Cortex of kidney (tissue), 1 donor: Measurements from ENCODE around the gene DTNBP1.
"Not testable (repeated sequence)": the region's sequence is repeated elsewhere in the genome, so short reads cannot be mapped to it uniquely, and the experiment has no call there.

Experiments
- DNase-seq: peaks from one replicate; lab custom pipeline; 2025; lab: John Stamatoyannopoulos, UW

The DTNBP1 gene

DNA sequence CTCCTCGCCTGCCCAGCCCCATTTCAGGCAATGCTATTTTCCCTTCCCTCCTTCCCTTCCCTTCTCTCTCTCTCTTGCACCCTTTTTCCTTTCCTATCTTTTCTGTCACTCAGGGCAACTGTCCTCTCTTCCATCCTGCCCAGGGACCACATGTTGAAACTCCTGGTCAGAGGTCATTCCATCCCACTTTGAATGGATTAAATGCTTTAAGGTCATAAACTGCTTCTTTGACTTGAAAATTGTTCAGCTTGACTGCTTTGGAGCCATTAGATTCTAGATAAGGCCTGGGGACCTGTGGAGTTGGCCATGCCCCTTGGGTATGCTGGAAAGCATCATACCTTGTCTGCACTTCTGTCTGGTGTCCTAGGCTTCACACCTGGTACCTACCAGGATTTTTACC lies 106.1 kb downstream of the DTNBP1 start:
- no peak for DNase-seq

DNA sequence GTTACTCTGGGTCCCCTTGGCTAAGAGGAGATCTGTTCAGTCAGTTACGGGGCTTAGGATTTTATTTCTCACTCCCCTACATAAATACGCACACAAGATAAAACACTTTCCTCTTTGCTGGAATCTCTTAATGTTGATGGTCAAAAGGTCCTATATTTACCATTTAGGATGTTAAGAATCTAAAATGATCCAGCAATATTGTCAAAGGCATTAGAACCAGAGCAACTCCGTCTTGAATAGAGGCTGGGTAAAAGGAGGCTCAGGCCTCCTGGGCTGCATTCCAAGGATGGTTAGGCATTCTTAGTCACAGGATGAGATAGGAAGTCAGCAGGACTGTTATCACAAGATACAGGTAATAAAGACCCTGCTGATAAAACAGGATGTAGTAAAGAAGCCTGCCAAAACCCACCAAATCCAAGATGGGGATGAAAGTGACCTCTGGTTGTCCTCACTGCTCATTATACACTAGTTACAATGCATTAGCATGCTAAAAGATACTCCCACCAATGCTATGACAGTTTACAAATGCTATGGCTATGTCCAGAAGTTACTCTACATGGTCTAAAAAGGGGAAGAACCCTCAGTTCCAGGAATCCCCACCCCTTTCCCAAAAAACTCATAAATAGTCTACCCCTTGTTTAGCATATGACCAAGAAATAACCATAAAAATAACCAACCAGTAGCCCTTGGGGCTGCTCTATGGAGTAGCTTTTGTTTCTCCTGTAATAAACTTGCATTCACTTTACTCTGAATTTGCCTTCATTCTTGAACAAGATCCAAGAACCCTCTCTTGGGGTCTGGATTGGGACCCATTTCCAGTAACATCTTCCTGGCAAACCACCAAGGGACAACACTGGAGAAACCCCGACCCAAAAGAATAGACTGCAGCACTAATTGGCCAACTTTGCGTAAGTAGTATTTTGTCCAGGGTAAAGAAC lies 107.5 kb downstream of the DTNBP1 start:
- DNase-seq = no peak

DNA sequence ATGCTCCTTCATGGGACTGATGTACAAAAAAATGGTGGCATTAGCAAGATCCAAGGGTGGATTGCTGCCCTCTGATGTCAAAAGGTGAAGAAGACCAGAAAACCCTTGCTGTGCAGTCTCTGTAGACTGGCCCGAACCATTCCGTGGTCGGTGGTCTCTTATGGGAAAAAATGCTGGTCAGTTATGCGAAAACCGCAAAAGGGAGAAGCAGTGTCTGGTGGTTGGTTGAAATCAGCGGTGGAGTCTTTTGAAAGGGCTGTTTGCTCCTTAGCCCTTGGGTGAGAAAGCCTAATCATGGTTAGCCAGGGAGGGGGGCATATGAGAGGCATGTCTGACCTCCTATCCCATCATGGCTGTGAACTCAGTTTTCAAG lies 108.1 kb downstream of the DTNBP1 start:
- no peak for DNase-seq

DNA sequence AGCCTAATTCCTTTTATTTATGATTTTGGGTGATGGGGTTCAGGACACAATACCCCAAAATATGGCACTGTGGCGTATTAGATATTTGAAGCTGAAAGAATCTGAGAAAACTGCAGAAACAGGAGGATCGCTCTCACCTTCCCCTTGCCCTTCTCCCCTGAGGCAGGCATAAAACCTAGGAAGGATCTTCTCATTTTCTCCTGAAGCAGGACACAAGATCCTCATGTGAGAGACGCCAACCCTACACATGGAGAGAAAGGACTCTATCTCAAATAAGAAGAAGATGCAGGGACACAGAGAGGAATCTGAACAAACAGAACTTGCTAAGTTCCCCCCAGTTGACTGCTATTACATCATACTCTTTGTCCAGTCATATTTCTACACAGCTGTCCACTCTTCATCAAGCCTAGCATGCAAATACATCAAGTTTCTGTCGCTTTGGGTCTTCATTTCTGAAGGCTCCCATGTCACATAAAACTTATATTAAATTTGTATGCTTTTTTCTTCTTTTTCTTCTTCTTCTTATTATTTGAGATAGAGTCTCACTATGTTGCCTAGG lies 109.0 kb downstream of the DTNBP1 start:
- DNase-seq = no peak

DNA sequence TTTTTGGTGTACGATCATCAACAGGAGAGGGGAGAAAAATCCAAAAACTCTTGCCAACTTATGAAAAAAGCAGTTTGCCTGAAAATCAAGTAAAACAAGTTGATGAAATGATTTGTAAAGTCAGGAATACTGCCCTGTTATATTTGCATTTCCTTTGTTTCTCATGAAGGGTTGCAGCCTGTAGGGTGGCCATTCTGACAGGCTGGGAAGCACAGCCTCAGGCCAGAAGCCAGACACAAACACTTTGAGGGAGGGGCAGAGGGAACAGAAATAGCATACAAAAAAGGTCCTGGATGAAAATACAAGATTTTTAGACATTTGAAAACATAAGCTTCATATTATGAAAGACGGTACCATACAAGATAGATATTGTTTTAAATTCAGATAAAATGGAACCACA lies 109.8 kb downstream of the DTNBP1 start:
- DNase-seq = no peak

DNA sequence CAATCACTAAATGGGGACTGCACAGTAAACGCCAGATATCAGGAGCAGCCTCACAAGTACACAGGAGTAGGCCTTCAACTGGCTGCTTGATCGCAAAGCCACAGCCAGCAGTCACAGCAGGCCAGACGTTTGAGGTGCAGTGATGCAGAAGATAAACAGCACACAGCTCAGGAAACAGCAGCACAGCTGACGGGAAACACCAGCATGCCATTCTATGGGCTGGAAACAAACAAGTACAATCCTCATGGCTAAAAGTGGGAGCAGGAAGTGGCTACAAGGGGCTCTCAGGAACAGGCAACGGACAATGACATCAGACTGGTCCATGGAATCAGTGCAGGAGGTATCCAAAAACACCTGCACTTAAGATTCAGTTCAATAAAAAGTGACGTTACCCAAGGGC lies 111.0 kb downstream of the DTNBP1 start:
- DNase-seq = no peak

DNA sequence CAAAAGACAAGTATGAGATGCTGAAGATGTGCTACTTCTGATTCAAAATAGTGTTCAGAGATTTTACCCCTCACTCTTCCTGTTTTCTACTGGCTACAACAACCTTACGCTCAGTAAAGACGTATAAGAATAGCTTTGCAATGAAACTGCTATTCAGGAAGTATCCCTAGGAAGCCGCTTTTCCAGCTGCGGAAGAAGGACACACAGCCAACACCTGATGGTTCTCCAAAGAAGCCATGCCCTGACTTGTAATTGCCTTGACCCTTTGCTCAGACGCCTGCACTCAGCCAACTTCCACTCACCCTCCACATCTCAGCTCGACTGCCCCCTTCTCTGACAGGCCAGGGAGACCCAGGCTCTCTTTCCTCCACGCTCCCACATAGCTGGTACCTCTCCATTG lies 111.6 kb downstream of the DTNBP1 start:
- DNase-seq = no peak

DNA sequence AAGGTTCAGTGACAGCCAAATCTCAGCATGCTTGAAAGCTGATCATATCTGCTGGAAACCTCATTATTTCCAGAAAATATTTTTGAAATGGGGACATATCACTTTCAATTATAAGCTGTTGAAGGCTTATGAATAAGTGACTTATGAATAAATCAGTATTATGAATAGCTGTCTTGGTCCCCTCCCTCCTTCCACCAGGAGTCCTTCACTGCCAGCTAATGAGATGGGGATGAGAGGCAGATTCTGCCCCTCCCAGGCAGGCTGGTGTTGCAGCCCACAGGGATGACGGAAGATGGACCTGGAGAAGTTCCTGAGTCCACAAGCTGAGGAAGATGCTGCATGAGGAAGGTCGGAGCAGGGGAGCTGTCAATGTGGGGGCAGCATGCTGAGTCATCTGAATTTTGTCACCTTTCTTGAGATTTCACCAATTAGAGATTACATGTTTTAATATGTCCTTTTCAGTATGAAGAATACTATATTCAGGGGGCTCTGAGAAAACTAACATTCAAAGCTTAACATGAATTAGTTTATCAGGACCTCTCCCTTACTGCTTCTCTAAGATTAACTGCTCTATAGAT lies 112.2 kb downstream of the DTNBP1 start:
- DNase-seq = no peak

DNA sequence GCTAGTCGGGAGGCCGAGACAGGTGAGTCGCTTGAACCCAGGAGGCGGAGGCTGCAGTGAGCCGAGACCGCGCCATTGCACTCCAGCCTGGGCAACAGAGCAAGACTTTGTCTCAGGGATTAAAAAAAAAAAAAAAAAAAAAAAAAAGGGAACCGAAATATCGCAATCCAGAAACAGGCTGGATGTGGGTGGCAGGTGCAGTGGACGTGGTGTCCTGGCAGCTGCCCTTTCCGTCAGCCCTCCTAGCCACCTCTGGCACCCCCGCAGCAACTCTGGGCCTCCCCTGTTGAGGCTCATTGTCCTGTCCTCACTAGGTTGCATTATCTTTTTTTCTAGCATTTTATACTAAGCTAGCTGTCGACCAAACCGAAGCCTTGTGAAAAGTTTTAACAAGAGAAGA lies 113.5 kb downstream of the DTNBP1 start:
- no peak for DNase-seq

DNA sequence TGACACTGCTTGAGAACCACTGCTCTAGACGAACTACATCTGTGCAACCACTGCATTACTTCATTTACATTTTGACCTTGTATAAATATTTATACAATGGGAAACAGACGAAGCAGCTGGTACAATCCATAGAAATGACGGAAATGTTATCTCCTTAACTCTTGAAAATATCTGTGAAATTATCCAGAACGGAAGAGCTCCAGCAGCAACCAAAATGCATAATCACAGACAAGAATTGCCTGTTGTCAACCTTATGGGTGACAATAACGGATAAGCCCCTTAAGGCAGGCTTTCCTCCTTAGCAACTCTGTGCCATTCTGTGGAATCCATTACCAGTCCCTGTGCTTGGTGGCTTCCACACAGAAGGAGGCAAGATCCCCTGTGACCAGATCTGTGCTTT lies 115.4 kb downstream of the DTNBP1 start:
- no peak for DNase-seq

DNA sequence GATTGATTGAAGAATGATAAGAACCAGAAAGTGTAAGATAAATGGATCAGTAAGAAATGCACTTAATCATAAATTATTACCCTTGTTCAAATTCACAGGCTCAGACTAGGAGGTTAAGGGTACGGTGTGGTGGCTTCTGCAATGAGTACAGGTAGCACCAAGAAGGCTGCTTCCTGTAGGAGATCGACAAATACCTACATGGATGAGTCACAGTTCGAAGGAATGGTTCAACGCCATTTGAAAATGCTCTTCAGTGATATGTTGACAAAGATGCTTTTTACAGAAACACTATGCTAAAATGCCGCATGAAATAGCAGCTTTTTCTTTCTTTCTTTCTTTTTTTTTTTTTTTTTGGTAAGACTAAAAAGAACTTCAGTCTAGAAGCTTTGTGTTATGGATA lies 116.2 kb downstream of the DTNBP1 start:
- no peak for DNase-seq

DNA sequence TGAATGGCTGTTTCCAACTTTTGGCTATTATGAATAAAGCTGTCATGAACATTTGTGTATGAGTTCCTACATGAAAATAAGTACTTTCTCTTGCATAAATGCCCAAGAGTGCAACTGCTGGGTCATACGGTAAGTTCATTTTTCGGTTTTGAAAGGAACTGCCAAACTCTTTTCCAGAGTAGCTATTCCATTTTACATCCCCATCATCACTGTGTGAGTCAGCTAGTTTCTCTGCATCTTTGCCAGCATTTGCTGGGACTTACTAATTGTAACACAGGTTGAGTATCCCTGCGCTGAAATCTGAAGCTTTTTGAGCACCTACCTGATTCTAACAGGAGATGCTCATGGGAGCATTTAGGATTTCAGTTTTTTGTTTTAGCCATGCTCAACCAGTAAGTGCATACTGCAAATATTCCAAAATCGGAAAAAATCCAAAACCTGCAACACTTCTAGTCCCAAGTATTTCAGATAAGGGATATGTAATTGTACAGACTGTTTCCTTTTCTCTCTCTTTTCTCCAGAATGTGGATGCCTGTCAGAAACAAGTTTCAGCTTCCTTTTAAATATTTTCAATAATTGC lies 118.4 kb downstream of the DTNBP1 start:
- DNase-seq = no peak

DNA sequence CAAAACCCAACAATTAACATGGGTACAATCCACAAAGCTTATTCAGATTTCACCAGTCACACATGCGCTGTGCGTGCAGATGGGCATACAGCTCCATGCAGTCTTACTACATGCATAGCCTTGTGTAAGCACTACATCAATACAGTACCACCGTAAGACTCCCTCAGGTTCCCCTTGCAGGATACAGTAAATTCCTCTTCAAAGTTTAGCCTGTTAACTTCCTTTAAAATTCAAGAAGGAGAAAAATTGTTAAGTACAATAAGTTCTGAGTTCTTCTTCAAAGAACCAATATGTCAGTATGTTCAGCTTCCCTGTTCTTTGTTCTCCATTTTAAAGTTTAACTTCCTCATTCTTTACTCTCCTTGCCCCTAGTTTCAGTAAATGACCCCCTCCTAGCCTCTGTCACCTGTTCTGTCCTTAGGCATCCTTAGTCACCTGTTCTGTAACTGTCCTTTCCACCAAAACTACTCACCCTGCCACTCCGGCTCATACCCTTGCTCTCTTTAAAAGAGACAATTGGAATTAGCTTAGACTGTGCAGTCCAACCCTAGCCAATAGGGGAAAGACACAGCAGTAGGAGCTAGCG lies 119.4 kb downstream of the DTNBP1 start:
- DNase-seq = not testable (repeated sequence)

DNA sequence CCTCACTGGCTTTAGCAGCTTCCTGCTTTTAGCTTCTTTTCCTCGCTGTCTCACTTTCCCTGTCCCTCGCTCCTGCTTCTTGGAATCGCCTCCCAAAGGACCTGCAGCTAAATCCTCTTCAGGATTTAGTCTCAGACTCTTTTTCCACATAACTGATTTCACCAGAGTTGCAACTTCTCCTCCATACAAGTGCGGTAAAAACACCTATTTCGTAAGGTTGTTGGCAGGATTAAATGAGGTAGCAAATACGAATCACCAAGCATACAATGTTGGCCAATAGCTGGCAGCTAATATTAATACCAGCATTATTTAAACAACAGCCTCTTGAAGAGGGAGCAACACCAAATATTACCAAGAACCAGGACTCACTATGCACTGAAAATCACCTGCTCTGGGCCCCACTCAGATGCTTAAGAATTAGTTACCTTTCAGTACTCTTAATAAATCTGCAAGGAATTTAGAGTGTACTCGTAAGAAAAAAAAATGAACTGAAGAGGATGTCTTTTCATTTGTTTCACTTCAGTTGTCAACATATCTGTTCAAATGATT lies 123.0 kb downstream of the DTNBP1 start:
- no peak for DNase-seq

DNA sequence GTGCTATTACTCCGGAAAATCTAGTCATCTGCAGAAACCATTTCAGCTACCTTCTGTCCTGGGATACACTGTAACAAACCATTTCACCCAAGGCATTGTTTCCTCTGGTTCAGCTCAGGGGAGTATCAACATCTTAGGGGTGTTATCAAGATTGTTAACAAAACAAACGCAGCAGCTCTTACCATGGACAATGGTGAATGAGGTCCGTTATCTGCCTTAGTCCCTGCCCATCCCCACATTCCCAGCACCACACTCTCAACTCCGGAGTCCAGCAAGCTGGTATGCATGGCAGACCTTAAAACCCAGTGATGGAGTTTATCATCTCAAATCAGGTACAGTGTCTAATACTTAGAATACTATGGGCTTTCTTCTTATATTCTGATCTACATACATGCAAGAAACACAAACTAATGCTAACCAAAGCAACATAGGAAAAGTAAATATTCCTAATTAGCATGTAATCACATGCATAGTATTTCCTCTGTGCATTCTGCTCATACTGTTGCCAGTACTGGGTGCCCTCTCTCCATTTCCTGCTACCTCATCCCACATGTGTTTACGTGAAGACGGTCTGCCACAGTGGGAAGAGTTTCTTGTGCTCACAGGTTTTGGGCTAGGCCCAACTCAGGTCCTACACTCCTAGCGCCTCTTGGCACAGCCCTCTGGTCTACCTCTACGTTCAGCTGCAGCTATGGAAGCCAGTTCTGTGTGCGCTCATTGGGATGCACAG lies 123.9 kb downstream of the DTNBP1 start:
- no peak for DNase-seq

DNA sequence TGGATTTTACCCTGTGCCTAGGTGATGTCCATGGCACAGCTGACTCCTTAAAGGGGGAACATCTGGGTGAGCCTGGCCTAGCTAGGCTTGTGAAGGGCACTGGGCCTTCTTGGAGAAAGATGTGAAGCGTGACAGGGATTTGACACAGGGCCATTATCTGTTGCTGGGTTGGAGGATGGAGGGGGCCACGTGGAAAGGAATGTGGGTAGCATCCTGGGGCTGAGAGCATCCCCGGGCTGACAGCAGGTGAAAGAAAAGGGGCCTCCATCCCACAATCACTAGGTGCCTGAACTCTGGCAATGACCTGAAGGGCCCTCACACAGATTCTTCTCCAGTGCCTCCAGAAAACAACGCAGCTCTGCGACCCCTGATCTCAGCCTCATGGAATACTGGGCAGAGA lies 124.7 kb downstream of the DTNBP1 start:
- no peak for DNase-seq

DNA sequence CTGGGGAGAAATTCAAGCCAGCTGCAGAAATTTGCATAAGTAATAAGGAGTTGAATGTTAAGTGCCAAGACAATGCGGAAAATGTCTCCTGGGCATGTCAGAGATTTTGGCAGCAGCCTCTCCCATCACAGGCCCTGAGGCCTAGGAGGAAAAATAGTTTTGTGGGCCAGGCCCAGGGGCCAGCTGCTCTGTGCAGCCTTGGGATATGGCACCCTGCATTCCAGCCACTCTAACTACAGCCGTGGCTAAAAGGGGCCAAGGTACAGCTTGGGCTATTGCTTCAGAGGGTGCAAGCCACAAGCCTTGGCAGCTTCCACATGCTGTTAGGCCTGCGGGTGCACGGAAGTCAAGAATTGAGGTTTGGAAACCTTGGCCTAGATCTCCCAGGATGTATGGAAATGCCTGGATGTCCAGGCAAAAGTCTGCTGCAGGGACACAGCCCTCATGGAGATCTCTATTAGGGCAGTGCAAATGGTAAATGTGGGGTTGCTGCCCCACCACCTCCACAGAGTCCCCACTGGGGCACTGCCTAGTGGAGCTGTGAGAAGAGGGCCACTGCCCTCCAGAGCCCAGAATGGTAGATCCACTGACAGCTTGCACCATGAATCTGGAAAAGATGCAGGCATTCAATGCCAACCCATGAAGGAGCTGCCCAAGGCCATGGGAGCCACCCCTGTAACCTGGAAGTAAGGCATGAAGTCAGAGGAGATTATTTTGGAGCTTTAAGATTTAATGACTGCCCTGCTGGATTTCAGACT lies 126.5 kb downstream of the DTNBP1 start:
- DNase-seq = no peak

DNA sequence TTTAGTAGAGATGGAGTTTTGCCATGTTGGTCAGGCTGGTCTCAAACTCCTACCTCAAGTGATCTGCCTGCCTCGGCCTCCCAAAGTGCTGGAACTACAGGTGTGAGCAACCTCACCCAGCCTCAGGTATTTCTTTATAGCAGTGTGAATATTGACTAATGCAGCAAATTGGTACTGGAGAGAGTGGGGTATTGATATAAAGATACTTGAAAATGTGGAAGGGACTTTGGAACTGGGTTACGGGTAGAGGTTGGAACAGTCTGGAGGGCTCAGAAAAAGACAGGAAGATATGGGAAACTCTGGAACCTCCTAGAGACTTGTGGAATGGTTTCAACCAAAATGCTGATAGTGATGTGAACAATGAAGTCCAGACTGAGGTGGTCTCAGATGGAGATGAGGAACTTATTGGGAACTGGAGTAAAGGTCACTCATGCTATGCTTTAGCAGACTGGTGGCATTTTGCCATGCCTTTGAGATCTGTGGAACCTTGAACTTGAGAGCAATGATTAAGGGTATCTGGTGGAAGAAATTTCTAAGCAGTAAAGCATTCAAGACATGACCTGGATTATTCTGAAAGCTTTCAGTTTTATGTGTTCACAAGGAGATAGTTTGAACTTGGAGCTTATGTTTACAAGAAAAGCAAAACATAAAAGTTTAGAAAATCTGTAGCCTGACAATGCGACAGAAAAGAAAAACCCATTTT lies 127.2 kb downstream of the DTNBP1 start:
- DNase-seq = no peak

DNA sequence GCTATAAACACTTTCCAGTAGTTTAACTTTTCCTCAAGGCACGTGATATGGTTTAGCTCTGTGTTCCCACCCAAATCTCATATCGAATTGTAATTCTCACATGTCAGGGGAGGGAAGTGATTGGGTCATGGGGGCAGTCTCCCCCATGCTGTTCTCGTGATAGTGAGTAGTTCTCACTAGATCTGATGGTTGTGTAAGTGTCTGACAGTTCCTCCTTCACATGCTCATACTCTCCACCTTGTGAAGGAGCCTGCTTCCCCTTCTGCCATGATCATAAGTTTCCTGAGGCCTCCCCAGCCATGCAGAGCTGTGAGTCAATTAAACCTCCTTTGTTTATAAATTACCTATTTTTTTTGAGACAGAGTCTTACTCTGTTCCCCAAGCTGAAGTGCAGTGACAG lies 127.9 kb downstream of the DTNBP1 start:
- no peak for DNase-seq

DNA sequence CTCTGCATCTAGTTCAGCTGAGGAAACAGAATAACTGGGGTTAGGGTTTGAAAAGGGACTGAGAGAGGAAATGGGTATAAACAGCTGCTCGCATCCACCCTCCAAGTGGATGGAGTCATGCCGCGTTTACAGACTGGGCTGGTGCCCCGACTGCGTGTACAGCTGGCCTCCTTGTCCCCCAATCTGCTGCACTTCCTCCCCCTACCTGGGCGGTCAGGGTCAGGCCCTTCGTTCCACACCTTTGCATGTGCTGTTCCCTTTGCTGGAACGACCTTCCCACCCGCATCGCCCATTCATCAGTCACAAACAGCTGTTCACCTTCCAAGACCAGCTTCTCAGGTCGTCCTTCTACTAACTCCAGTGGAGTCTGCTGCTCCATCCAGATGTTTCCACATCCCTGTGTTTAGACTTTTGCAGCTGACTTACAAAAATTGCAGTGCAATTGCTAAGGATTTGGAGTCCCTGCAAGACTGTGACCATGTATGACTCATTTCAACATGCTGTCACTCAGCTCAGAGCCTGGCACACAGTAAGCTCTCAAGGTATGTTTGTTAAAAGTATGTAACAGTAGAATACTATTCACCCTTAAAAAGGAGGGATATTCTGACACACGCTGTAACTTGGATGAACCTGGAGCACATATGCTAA lies 129.3 kb downstream of the DTNBP1 start:
- no peak for DNase-seq
